ENCODE results near the gene TMEM18. TPM values are rescaled to one million over a fixed set of nuclear protein-coding genes. Genes with fewer than 3 reads are reported as not detected.

The TMEM18 gene
- total RNA-seq, 1 experiment from 2014 or later: 33.5 TPM

DNA sequence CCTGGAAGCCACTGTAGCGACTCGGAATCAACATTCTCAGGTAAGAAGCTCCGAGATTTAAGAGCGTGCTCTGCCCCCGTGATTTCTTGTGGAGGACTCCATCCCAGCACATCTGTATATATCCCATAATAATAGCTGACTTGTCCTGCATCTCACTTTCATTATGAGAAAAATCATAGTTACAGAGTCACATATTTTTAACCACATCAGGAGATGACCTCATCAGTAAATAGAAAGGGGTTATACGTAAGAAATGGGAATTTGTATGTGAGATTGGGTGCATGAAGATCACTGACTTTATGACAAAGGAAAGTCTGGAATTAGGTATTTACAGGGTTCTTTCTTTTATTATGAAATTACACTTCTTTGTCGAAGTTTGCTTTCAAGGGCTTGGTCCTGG lies 16.4 kb upstream of the TMEM18 start:
- DNase-seq (ENCODE audit: low read depth, low spot score) (no peak), ATAC-seq (no peak)
- no TSS peak for BruUV-seq (replicated peaks)
- H3K9me3 ChIP-seq (ENCODE audit: control insufficient read depth in 1 of 2, insufficient read depth in 1 of 2, low read depth in 1 of 2, low read length in 2 of 2): no peaks in the 10 kb centered on the region
- H3K4me1 ChIP-seq (ENCODE audit: control insufficient read depth in 1 of 2, insufficient read depth in 2 of 2, low read length in 2 of 2): peaks cover 12 to 16% of the 10 kb centered on the region in 2 experiments
- no peak overlapping the region for H2AFZ ChIP-seq (ENCODE audit: low read depth, low read length, poor library complexity, severe bottlenecking)
- H3K27ac ChIP-seq (ENCODE audit: low read depth, low read length): no peak overlapping the region
- no peaks in the 10 kb centered on the region for H3K9me2 ChIP-seq (ENCODE audit: insufficient read depth)
- ChIA-PET POLR2A (no interaction called here), RAD21 (ENCODE audit: low non-redundant PET in 1 of 2, low total read pairs in 2 of 2, uncharacterized antibody in 2 of 2, unreplicated experiment in 2 of 2) (no interaction called here), CTCF (no interaction called here)
- H3K79me2 ChIP-seq (ENCODE audit: insufficient read depth, low read length): no peaks in the 10 kb centered on the region
- H3K9ac ChIP-seq (ENCODE audit: low read length): no peak overlapping the region
- H3K27me3 ChIP-seq (ENCODE audit: insufficient read depth, low read length): no peaks in the 10 kb centered on the region
- TF ChIP-seq, protein P1, sequence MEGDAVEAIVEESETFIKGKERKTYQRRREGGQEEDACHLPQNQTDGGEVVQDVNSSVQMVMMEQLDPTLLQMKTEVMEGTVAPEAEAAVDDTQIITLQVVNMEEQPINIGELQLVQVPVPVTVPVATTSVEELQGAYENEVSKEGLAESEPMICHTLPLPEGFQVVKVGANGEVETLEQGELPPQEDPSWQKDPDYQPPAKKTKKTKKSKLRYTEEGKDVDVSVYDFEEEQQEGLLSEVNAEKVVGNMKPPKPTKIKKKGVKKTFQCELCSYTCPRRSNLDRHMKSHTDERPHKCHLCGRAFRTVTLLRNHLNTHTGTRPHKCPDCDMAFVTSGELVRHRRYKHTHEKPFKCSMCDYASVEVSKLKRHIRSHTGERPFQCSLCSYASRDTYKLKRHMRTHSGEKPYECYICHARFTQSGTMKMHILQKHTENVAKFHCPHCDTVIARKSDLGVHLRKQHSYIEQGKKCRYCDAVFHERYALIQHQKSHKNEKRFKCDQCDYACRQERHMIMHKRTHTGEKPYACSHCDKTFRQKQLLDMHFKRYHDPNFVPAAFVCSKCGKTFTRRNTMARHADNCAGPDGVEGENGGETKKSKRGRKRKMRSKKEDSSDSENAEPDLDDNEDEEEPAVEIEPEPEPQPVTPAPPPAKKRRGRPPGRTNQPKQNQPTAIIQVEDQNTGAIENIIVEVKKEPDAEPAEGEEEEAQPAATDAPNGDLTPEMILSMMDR (IDR thresholded peaks at IDR 0.05 in 2 of 3, conservative IDR thresholded peaks at IDR 0.05 in 1 of 3; ENCODE audit: borderline replicate concordance in 1 of 3, insufficient read depth in 1 of 3, low read depth in 2 of 3, low read length in 2 of 3): no peak
- TF ChIP-seq EGR1 (IDR thresholded peaks at IDR 0.05; ENCODE audit: low read depth): no peak
- TF ChIP-seq YY1 (IDR thresholded peaks at IDR 0.05; ENCODE audit: extremely low read depth, insufficient replicate concordance, low read depth, low read length): no peak
- no peak for TF ChIP-seq CEBPB (IDR thresholded peaks at IDR 0.05; ENCODE audit: low read depth)
- TF ChIP-seq JUND (IDR thresholded peaks at IDR 0.05): no peak
- TF ChIP-seq EZH2 (IDR thresholded peaks at IDR 0.05): no peak
- TF ChIP-seq, protein P2, sequence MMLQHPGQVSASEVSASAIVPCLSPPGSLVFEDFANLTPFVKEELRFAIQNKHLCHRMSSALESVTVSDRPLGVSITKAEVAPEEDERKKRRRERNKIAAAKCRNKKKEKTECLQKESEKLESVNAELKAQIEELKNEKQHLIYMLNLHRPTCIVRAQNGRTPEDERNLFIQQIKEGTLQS (IDR thresholded peaks at IDR 0.05): no peak
- TF ChIP-seq, protein P3, sequence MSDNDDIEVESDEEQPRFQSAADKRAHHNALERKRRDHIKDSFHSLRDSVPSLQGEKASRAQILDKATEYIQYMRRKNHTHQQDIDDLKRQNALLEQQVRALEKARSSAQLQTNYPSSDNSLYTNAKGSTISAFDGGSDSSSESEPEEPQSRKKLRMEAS (IDR thresholded peaks at IDR 0.05): no peak
- TF ChIP-seq ZNF274 (IDR thresholded peaks at IDR 0.05; ENCODE audit: low read depth, low read length): no peak
- TF ChIP-seq CBX3 (IDR thresholded peaks at IDR 0.05; ENCODE audit: low read depth): no peak
- TF ChIP-seq POLR2A (IDR thresholded peaks at IDR 0.05; ENCODE audit: borderline replicate concordance, extremely low read depth, insufficient read depth, insufficient read length): no peak
- no peak overlapping the region for H3K4me2 ChIP-seq (ENCODE audit: low read length)
- intact Hi-C loops (cut with micrococcal nuclease): no loop called here
- H4K20me1 ChIP-seq (ENCODE audit: insufficient read depth): no peaks in the 10 kb centered on the region
- no peak overlapping the region for H3K4me3 ChIP-seq (replicated peaks in 1 of 2; ENCODE audit: low read depth in 1 of 2, low read length in 2 of 2)
- H3K36me3 ChIP-seq (ENCODE audit: control insufficient read depth in 1 of 2, insufficient read depth in 2 of 2, low read length in 2 of 2): no peaks in the 10 kb centered on the region

Data from HCT116 (cell line).